Heart left ventricle (tissue), 16 donors: ENCODE data around the gene IRX1. TPM values are rescaled to one million over a fixed set of nuclear protein-coding genes. Genes with fewer than 3 reads are reported as not detected.

ENCODE experiments used
- ATAC-seq, 4 donors: fragments of 200-7000 bp; cut with Tn5 transposase; one replicate each; pipeline ENCODE4 v1.9.1; 2020 to 2022; ENCODE audit warnings: moderate library complexity in 4 of 4, mild to moderate bottlenecking in 3 of 4, moderate number of reproducible peaks in 1 of 4
- DNase-seq, 5 donors: peaks; one replicate each; pipeline ENCODE4 v3.0.0-alpha.2; 2020
- H3K27ac ChIP-seq, 12 donors: fragments of 200-600 bp; sonication (generic) in 4 of 12; one replicate each; pipeline versions ENCODE4 v1.5.0 to v1.8.0; 2016 to 2022; ENCODE audit warnings: mild to moderate bottlenecking in 2 of 12
- H3K27me3 ChIP-seq, 9 donors: fragments of 200-600 bp; sonication (generic) in 2 of 9; one replicate each; pipeline versions ENCODE4 v1.5.1 to v1.8.0; 2016 to 2022; ENCODE audit warnings: mild to moderate bottlenecking in 3 of 9
- H3K36me3 ChIP-seq, 9 donors: fragments of 200-600 bp; sonication (generic) in 2 of 9; one replicate each; pipeline versions ENCODE4 v1.5.0 to v1.8.0; 2018 to 2022; ENCODE audit warnings: mild to moderate bottlenecking in 2 of 9
- H3K4me1 ChIP-seq, 12 donors: fragments of 200-600 bp; sonication (generic) in 4 of 12; one replicate each; pipeline versions ENCODE4 v1.5.0 to v1.8.0; 2016 to 2022; ENCODE audit warnings: mild to moderate bottlenecking in 3 of 12
- H3K4me3 ChIP-seq, 12 donors: fragments of 200-600 bp; sonication (generic) in 4 of 12; one replicate each; pipeline versions ENCODE4 v1.5.0 to v1.8.0; 2017 to 2022; ENCODE audit warnings: mild to moderate bottlenecking in 9 of 12, moderate library complexity in 4 of 12
- H3K9me3 ChIP-seq, 12 donors: fragments of 200-600 bp; sonication (generic) in 4 of 12; one replicate each; pipeline versions ENCODE4 v1.5.0 to v1.8.0; 2016 to 2022; ENCODE audit warnings: mild to moderate bottlenecking in 1 of 12
- POLR2A ChIP-seq, 2 donors: fragments of 450-650 bp; IDR thresholded peaks; one replicate each; pipeline ENCODE4 v1.6.1; 2017; ENCODE audit warnings: antibody characterized with exemption in 2 of 2, mild to moderate bottlenecking in 2 of 2, moderate library complexity in 2 of 2
- WGBS, 4 donors: extraction: QIAGEN DNeasy Blood & Tissue Kit in 2 of 4; methylation state at CpG; one replicate each; pipeline versions ENCODE4 v1.1.5 to v1.1.7; 2013 to 2018; 5-methylcytosine and 5-hydroxymethylcytosine counted together
- intact Hi-C, 10 donors: fragments of 100-400 bp; cut with DNase I; formaldehyde crosslinking; loops; one replicate each; pipeline versions ENCODE4 v1.11.1 to v1.14.2; 2022
- long read RNA-seq, 3 donors: library from polyadenylated mRNA; unstranded; transcript quantifications; one replicate each; pipeline ENCODE4 v2.0.0, GENCODE V29; 2020 to 2021
- polyA plus RNA-seq, 2 donors: library from polyadenylated mRNA; stranded (reverse); fragments of 200-250 nt; gene quantifications; one replicate each; pipeline ENCODE4 v1.2.3, GENCODE V29; 2013
- total RNA-seq, 9 donors: library from RNA; depleted of rRNA in 2 of 9; stranded (reverse); fragments of >200 nt in 2 of 9; fragmentation: NEBNext Ultra II Directional in 3 of 9; extraction: Animal tissue kit (Norgen Biotek cat#: 25700) in 3 of 9; gene quantifications; one replicate each; pipeline versions ENCODE4 v1.1.0 to v1.2.4, GENCODE V29; 2016 to 2023
- TF ChIP-seq, protein P1 (sequence below), 12 donors: fragments of 200-600 bp; sonication (generic) in 4 of 12; IDR thresholded peaks; one replicate each; pipeline versions ENCODE4 v1.5.0 to v1.8.0; 2018 to 2022; ENCODE audit warnings: antibody characterized with exemption in 12 of 12, mild to moderate bottlenecking in 5 of 12
- donor health status: ischemic (EF 13 %, LVEDD 7.1; RV severe dilation, severe dysfunction).
- donor health status: healthy with polysubstance abuse.
- donor health status: DM: no; HTN: yes; CAD: no.
- donor health status: DM: no; HTN: no; CAD: no.
- donor health status: ischemic (EF 25% LVEDD 6.9; RV normal size, moderate dysfunction).
- donor health status: ischemic (EF 25% LVEDD 5.7; RV mildly dilated, moderate dysfunction).
- donor health status: healthy.
- donor health status: DM: yes; HTN: yes; CAD: no.
- donor health status: ischemic (EF 35%, LVEDD 5.7; RV mildly dilated, moderate dysfunction).
- donor health status: nonischemic (EF 11% LVEDD 7.7; RV severe dilation, severe dysfunction).
- donor health status: DM: yes; HTN: yes; CAD: no.
- donor health status: PGD.
- donor health status: ischemic (EF 29% LVEDD 5.4; RV normal size, mild dysfunction).
- donor health status: nonischemic (EF 23%, LVEDD 6.1; RV moderate dilation, normal function).

The IRX1 gene
- total RNA-seq (1 to 10 TPM in 2 of 9 donors, under 1 TPM in 6, not detected in 1; 0.15 to 1.5 (median 0.34) TPM), polyA plus RNA-seq (under 1 TPM; 0.23 to 0.55 TPM)
- long read RNA-seq, donor 1, result 0 reads
- long read RNA-seq, donor 2, result 0 reads
- long read RNA-seq, donor 3, result 0 reads

DNA sequence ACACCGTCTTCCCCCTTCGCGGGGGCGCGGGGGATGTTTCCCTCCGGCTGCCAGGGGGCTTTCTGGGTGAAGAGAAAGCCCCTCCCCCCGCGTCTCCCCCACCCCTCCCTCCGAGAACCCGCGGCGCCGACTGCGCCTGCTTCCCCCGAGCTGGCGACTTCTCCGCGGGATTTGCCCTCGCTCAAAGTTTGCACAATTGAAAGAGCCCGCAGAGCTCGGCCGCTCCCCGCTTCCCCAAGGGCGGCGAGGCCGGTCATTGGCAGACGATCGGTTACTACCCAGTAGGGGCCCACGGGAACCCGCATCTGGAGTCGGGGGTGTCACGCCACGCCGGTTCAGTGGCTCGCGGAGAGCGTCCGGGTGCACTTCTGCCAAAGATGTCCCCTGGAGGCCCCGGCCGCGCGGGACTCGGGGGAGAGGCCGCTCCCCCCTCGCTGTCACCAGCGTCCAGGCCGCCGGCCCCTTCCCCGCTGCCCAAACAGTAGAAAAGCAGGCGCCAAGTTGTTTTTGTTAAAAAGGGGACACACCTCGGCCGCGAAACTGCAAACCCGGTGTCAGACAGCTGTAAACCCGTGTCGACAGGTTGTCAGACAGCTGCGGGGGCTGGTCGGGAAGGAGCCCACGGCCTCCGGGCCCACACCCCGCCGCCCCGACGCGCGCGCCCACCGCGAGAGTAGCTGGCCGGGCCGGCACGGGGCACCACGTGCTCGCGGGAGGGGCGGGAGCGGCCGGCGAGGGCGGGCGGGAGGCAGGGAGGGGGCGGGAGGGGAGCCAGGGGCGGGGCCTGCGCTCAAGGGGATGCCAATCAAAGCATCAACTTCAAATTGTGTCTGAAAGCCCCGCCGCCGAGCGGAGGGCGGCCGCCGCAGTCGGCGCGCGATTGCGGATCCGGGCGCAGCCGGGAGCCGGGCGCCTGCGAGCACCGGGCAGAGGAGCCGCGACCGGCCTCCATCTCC, at the start of gene IRX1:
Gene IRX1, plus strand, starts transcription at position 827 of the 956 bp plus-strand sequence. CDS start 274 bp downstream, outside the sequence.
- WGBS, 4 donors, result 1 to 2% (median 2%) methylated on average over 10 to 106 of the region's 106 CpGs
- Histone ChIP-seq H3K36me3 (no peaks in the 10 kb centered on the region), H3K27ac (peak within 1 kb of the TSS in 1 of 12 donors; percentile 51), H3K4me1 (peaks cover 0 to 53% (median 11%) of the 10 kb centered on the region in 12 donors), H3K27me3 (peaks cover 74 to 100% (median 96%) of the 10 kb centered on the region in 9 donors), H3K9me3 (no peaks in the 10 kb centered on the region), H3K4me3 (peak within 1 kb of the TSS in 10 of 12 donors; percentile 17 to 46 (median 32))
- no peak for TF ChIP-seq POLR2A (IDR thresholded peaks at IDR 0.05)
- TF ChIP-seq, protein P1, sequence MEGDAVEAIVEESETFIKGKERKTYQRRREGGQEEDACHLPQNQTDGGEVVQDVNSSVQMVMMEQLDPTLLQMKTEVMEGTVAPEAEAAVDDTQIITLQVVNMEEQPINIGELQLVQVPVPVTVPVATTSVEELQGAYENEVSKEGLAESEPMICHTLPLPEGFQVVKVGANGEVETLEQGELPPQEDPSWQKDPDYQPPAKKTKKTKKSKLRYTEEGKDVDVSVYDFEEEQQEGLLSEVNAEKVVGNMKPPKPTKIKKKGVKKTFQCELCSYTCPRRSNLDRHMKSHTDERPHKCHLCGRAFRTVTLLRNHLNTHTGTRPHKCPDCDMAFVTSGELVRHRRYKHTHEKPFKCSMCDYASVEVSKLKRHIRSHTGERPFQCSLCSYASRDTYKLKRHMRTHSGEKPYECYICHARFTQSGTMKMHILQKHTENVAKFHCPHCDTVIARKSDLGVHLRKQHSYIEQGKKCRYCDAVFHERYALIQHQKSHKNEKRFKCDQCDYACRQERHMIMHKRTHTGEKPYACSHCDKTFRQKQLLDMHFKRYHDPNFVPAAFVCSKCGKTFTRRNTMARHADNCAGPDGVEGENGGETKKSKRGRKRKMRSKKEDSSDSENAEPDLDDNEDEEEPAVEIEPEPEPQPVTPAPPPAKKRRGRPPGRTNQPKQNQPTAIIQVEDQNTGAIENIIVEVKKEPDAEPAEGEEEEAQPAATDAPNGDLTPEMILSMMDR (IDR thresholded peaks at IDR 0.05), result no peak
- intact Hi-C loops, result loop anchor here in 1 of 10 donors (10.0 kb wide), 1 partner anchor 840 kb away; the partner anchor contains the start of gene IRX2
- DNase-seq (no peak), ATAC-seq (peak in 1 of 4 donors; percentile 64)

DNA sequence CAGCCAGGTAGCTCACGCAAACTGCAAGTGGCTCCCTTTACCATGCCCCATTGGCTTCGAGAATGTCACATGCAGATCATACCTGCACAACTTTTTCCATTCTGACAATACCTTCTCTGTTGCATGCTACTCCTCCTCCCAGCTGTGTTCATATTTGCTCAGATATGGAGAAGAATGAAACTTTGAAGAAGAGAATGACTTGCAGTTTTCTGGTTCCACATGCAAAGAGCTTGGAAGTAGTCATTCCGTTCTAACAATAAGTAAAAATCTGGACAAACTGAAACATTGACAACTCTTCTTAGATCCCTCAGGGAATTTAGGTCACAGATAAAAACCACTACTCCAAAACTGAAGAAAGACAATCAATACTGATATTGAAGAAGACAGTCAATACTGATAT, 49.6 kb upstream of the IRX1 start:
- intact Hi-C loops, result no loop called here

DNA sequence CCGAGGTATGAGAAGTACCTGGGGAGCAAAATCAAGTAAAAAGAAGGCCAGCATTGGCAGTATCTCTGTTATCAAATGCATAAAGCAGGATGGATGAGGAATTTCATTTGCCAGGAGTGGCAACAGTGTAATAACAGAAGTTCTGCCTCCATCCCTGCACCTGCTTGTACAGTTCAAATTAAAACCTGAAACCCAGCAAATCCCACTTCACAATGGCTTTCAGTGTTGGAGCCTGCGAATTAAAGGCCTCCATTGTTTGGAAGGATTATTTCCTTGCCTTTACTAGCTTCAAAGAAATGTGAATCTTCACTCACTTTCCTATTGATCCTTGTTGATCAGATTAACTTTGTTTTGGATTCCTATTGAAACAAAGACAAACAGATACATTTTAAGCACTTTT, 31.5 kb upstream of the IRX1 start:
- no peak overlapping the region for H3K4me3 ChIP-seq

More for the DNA sequence above, 49.6 kb upstream of the IRX1 start:
- Histone ChIP-seq H3K4me1 (no peaks in the 10 kb centered on the region), H3K27me3 (no peaks in the 10 kb centered on the region), H3K27ac (no peak overlapping the region), H3K9me3 (peaks cover 0 to 7% (median 0%) of the 10 kb centered on the region in 12 donors), H3K36me3 (no peaks in the 10 kb centered on the region), H3K4me3 (no peak overlapping the region)
- 81 to 91% (median 89%) methylated on average over 3 of the region's 3 CpGs for WGBS, 4 donors
- TF ChIP-seq, protein P1 (IDR thresholded peaks at IDR 0.05), result no peak
- no peak for TF ChIP-seq POLR2A (IDR thresholded peaks at IDR 0.05)
- DNase-seq (no peak), ATAC-seq (no peak)

More for the DNA sequence above, 31.5 kb upstream of the IRX1 start:
- TF ChIP-seq POLR2A (IDR thresholded peaks at IDR 0.05), result no peak
- TF ChIP-seq, protein P1 (IDR thresholded peaks at IDR 0.05), result no peak
- no peaks in the 10 kb centered on the region for H3K4me1 ChIP-seq
- 57 to 74% (median 63%) methylated on average over 2 of the region's 2 CpGs for WGBS, 4 donors
- ATAC-seq (no peak), DNase-seq (no peak)
- no peak overlapping the region for H3K27ac ChIP-seq
- peaks cover 0 to 16% (median 0%) of the 10 kb centered on the region in 12 donors for H3K9me3 ChIP-seq
- peaks cover 0 to 10% (median 0%) of the 10 kb centered on the region in 9 donors for H3K27me3 ChIP-seq
- no peaks in the 10 kb centered on the region for H3K36me3 ChIP-seq
- intact Hi-C loops, result loop anchor here in 1 of 10 donors (10.0 kb wide), 1 partner anchor 641 kb away; no protein-coding TSS in a partner anchor
